GM21526 (cell line): ENCODE results near the gene ENDOU.
"Not testable (repeated sequence)": the region's sequence is repeated elsewhere in the genome, so short reads cannot be mapped to it uniquely, and the experiment has no call there.

Experiments
- ATAC-seq: cut with Tn5 transposase; IDR thresholded peaks from one replicate; pipeline ENCODE4 v1.9.1; 2021; ENCODE audit warnings: moderate library complexity; ENCODE audit not compliant: unreplicated experiment, low FRiP score

Gene ENDOU

DNA sequence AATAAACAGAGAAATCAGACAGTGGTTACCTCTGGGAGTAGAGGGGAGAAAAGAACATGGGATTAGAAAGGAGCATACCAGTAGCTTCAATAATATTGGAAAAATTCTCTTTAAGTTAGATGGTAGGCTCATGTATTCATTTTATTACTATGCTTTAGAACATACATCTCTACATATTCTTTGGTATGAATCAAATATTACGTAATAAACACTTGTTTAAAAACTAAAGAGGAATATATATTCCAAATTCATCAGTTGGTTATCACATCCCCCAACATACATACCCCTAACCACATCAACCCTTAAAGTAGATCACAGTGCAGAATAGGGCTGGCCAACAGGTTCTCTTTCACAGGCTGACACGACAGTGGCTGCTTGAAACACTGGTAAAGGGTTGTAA lies 25.0 kb downstream of the ENDOU start:
- no peak for ATAC-seq

DNA sequence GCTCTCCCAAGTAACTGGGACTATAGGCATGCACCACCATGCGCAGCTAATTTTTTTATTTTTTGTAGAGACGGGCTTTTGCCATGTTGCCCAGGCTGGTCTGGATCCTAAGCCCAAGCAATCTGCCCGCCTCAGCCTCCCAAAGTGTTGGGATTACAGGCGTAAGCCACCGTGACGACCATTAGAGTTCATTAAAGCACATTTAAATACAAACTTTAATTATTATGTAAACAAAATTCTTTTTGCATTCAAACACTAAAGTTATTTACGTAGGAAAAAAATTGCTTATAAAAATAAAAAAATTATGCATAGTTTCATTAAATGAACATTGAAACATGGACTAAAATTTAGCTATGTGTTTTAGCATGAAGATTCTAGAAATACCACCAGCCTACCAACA lies 26.7 kb downstream of the ENDOU start:
- ATAC-seq: no peak

DNA sequence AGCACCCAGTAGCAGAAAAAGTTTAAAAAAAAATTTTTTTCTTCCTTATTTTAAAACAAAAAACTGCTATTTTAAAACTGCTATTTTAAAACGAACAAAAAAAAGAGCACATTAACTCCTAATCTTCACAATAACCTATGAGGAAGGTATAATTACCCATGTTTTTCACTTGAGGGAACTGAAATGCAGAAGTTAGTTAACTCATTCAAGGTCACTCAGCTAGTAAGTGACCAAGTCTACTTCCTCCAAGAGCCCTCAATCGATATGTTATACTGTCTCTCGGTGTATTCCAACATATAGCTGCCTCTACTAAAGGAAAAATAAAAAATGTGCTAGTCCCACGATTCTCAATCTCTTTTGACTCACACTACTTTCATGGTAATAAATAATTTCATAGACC lies 27.2 kb downstream of the ENDOU start:
- no peak for ATAC-seq

DNA sequence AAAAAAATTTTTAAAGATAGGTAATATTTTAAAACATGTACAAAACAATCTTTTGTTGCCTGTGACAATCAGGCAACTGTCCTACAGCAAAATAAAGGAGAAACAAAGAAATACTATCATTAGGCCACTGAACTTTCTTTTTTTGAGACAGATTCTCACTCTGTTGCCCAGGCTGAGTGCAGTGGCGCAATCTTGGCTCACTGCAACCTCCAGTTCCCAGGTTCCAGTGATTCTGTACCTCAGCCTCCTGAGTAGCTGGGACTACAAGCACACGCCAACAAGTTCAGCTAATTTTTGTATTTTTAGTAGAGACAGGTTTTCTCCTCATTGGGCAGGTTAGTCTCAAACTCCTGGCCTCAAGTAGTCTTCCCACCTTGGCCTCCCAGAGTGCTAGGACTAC lies 36.1 kb downstream of the ENDOU start:
- ATAC-seq: no peak

DNA sequence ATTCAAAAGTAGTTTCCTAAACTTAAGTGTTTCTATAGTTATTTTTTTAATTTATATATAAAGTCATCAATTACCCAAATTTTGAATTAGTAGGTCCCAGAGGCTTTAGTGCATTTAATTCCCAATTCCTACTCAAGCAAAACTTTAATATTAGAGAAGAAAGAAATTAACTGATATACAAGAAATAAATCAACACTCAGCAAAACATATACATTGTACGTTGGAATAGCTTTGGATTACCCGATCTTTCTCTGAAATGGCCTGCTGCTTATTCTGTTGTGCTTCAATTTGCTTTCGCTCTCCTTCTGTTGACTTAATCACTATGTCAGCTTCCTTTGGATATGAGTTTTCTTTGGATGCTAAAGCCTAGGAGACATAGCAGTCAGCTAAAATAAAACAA lies 37.7 kb downstream of the ENDOU start:
- no peak for ATAC-seq

DNA sequence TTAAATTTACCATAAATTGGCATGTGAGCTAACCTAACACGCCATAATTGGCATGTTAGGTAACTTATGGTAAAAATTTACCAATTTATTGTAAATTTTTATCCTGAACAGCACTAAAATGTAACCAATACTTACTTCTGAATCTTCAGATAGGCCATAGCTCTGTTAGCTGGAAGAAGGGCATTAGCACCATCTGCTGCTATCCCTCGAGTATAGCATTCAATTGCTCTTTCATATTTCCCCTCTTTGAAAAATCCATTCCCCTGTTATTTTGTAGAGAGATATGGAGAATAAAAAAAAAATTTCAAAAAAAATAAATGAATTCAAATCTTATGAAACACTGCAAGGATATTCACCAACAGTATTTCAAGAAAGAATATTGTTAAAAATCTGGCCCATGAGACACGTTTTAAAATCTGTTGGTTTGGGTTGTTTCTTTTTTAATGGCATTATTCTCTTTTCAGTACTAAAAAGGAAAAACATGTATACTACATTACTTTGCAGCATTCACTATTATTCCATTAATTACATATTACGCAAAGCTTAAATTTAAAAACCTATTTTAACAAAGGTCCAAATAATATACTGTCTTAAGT lies 38.5 kb downstream of the ENDOU start:
- ATAC-seq: no peak

DNA sequence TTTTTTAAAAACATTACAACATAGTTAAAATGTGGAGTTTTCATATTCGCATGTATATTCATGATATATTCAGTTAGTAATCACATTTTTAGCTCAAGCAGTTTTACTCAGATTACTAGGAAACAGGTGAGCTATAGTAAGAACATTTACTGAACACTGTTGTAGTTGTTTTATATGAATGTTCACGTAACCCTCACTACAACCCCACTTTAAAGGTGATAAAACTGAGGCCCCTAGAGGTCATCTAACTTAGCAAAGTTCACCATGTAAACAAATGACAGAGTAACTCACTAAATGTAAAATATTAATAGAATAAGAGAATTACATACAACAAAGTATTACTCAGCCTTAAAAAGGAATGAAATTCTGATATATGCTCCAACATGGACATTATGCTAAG lies 45.5 kb downstream of the ENDOU start:
- ATAC-seq: no peak

DNA sequence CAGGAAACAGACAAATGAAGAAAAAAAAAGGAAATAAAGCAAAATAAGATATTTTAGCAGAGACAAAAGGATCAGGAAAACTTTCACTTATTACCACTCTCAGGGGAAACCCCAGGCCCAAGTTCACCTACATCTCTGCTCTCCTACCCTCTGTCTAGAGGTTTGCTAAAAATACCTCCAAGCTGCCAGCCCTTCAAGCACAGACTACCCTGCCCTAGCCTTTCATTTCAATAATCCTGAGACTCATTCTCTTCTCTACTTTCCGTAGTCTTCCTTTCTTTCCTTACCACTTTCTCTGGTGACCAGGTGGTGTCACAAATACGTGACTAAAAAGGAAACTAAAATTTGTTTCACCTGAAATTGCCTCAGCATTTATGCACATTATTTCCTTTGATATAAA lies 53.2 kb downstream of the ENDOU start:
- no peak for ATAC-seq

DNA sequence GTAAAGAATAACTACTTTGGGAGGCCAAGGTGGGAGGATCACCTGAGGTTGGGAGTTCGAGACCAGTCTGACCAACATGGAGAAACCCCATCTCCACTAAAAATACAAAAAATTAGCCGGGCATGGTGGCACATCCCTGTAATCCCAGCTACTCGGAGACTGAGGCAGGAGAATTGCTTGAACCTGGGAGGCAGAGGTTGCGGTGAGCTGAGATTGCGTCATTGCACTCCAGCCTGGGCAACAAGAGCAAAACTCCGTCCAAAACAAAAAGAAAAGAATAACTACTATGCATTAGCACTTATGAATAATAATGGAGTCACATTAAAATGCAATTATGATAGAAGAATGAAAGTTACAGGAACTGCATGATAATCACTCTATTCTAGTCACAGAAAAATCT lies 57.4 kb downstream of the ENDOU start:
- not testable (repeated sequence) for ATAC-seq
